HEK293T (cell line): ENCODE data around the gene MUL1.

Experiments used
- ELF4 ChIP-seq: fragments of 450-650 bp; IDR thresholded peaks from 2 replicates; pipeline ENCODE4 v1.6.1; 2017; ENCODE audit warnings: antibody characterized with exemption
- L3MBTL2 ChIP-seq: fragments of 450-650 bp; conservative IDR thresholded peaks from 2 replicates; pipeline ENCODE4 v1.6.1; 2016; ENCODE audit warnings: mild to moderate bottlenecking
- SP1 ChIP-seq: fragments of 450-650 bp; IDR thresholded peaks from 2 replicates; pipeline ENCODE4 v1.6.1; 2017
- SUZ12 ChIP-seq: fragments of 450-650 bp; IDR thresholded peaks from 2 replicates; pipeline ENCODE4 v1.6.1; 2016; ENCODE audit warnings: mild to moderate bottlenecking

DNA sequence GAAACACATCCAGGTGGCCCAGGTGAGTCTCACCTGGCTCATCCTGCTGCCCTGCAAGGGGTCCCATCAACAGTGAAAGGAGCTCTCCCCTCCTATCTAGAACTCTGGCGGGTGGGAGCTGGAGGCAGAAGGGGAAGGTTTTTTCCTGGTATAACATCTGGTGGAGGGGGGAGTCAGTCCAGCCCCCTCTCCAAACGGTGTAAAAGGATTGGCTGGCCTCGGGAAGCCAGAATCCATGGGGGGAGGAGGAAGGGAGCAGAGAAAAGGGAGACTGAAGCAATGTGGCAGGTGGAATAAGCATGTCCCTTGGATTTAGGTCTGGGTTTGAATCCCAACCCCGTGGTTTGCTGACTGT, 20.7 kb downstream of the MUL1 start:
- TF ChIP-seq L3MBTL2 (no peak), SUZ12 (no peak), SP1 (no peak), ELF4 (no peak)
